Lung microvascular endothelial cell (primary cell): ENCODE results near the gene GSTM3. TPM values are rescaled to one million over a fixed set of nuclear protein-coding genes. Genes with fewer than 3 reads are reported as not detected.
"Not testable (repeated sequence)": the region's sequence is repeated elsewhere in the genome, so short reads cannot be mapped to it uniquely, and the experiment has no call there.

Experiments
- DNase-seq, 2 donors: peaks; one replicate each; pipeline versions ENCODE4 v3.0.0 to v3.0.0-alpha.2; 2010; ENCODE audit warnings: low read depth in 2 of 2
- total RNA-seq: library from RNA; depleted of rRNA; stranded (reverse); fragments of >200 nt; gene quantifications from 2 replicates; pipeline ENCODE4 v1.2.1, GENCODE V29; 2014

The GSTM3 gene
- total RNA-seq, 1 donor from 2014 or later = 36.3 TPM

DNA sequence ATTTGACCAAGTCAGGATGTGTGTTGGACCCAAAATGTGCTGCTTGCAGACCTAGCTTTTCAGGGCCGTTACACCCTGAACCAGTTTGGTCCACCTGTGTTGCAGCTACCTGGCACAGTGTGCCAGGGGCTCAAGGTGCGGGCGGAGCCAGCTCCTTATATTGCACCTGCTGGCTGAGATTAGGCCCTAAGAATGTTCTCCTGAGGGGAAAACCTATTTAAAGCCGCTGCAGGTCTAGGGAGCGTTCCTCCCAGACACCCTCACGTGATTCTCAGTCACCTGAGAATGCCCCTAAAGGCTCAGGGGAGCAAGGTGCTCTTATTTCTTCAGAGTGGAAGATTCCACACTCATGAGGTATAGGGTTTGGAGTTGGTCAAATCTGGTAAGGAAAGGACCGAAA lies 12.0 kb downstream of the GSTM3 start:
- no peak for DNase-seq

GRCh38 chr1:109726728-109727373 lies 14.0 kb downstream of the GSTM3 start:
- DNase-seq = no peak

DNA sequence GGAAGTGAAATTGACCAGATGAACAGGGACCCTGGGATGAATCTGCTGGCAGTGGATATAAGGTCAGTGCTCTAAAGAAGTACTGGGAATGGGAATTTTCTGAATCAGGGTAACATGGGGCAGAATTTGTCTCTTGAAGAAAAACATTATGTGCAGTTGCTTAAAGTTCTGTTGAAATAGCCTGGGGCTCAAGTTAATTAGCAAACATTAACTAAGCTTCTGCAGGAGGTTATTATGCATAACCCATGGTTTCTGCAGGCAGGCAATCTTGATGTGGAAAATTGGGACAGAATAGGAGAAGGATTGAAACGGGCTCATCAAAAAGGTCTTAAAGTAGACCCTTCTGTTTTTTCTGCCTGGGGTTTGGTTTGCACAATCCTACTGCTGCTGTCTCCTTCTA lies 14.8 kb downstream of the GSTM3 start:
- no peak for DNase-seq

DNA sequence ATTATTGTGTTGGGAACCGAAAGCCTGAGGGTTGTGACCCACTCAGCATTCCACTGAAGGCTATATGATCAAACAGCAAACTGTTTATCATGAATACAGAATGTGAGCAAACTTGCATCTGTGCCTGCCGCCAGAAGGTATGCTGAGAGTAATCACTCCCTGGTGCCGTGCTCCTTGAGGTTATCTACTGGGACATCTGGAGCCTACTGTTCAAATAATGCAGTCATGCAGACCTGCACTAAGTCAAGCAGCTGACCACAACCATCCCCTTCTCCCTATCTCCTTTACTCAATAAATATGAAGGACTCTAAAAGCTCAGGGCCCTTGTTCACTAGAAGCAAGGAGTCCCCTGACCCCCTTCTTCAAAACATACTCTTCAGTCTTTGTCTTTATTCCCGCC lies 15.3 kb downstream of the GSTM3 start:
- DNase-seq = no peak

DNA sequence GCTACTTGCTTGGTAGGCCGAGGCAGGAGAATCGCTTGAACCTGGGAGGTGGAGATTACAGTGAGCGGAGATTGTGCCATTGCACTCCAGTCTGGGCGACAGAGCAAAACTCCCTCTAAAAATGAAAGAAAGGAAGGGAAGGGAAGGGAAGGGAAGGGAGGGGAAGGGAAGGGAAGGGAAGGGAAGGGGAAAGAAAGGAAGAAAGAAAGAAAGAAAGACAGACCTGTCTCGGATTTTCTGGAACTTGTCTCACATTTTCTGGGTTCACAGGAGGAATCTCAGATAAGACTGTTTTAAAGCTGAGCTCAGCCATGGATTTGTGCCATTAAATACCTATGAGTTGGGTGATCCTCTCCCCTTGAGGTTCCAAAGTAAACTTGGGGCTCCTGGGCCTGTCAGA lies 15.9 kb downstream of the GSTM3 start:
- no peak for DNase-seq

GRCh38 chr1:109722908-109723691 lies 17.7 kb downstream of the GSTM3 start:
- no peak for DNase-seq

DNA sequence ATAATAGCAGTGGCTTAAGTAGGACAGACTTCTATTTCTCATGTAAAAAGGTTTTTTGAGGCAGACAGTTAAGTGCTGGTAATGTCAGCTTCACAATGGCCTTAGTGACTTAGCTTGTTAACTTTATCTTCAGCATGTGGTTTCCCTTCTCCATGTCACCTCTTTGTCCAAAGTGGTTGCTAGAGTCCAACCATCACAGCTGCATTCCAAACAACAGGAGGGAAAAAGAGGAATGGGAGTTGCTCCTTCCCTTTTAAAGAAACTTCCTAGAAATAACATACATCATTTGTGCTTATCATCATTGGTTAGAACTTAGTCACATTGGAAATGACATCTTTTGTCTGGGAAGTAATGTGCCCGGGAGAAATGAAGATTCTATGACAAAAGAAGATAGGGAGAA lies 18.9 kb downstream of the GSTM3 start:
- DNase-seq = no peak

DNA sequence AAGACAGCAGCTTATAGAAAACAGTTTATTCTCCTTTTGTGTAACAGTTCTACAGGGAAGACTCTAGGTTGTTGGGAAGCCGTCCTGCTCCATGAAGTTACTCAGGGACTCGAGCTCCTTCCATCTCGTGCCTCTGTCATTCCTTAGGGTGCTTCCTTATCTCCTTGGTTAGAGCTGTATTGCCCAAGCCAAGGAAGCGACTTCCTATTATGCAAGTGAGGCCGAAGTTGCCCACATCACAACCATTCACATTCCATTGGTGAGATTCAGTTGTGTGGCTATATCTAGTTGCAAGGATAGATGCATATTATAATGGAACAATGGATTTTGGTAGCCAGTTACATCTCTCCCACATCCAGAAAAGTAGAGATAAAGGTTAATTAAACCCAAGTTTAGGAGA lies 19.8 kb downstream of the GSTM3 start:
- no peak for DNase-seq

- DNase-seq = peak; percentile 12 to 27
Measured at GRCh38 chr1:109719337-109719837, 21.5 kb downstream of the GSTM3 start.

GRCh38 chr1:109718495-109718894 lies 22.3 kb downstream of the GSTM3 start:
- peak; percentile 29 to 41 for DNase-seq

DNA sequence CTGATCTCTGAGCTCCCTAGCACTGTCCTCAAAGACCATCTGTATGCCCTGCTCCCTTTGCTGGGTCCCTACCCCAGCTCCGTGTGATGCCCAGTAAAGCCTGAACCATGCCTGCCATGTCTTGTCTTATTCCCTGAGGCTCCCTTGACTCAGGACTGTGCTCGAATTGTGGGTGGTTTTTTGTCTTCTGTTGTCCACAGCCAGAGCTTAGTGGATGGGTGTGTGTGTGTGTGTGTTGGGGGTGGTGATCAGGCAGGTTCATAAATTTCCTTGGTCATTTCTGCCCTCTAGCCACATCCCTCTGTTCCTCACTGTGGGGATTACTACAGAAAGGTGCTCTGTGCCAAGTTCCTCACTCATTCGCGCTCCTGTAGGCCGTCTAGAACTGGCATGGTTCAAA lies 23.1 kb downstream of the GSTM3 start:
- no peak for DNase-seq

- no peak for DNase-seq
Measured at GRCh38 chr1:109716570-109717090, 24.2 kb downstream of the GSTM3 start.

DNA sequence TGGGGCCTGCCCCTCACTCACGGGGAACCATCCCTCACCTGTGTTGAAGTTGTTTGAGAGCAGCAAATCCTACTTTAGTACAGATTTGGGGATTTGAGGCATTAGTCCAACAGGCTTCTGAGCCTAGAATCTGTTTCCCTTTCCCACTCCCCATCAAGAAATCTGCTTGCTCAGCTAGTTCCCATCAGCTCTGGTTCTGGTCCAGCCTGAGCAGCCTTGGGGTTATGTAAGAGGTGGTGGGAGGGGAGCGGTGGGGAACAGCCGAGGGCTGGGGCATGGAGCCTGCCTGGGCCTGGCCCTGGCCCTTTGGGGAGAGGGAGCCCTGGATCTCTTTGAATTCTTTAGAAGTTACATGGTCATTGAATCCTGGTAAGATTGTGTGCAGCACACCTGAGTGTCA lies 24.7 kb downstream of the GSTM3 start:
- no peak for DNase-seq

GRCh38 chr1:109714661-109715372 lies 26.0 kb downstream of the GSTM3 start:
- DNase-seq = no peak

GRCh38 chr1:109713636-109714035 lies 27.2 kb downstream of the GSTM3 start:
- no peak for DNase-seq

DNA sequence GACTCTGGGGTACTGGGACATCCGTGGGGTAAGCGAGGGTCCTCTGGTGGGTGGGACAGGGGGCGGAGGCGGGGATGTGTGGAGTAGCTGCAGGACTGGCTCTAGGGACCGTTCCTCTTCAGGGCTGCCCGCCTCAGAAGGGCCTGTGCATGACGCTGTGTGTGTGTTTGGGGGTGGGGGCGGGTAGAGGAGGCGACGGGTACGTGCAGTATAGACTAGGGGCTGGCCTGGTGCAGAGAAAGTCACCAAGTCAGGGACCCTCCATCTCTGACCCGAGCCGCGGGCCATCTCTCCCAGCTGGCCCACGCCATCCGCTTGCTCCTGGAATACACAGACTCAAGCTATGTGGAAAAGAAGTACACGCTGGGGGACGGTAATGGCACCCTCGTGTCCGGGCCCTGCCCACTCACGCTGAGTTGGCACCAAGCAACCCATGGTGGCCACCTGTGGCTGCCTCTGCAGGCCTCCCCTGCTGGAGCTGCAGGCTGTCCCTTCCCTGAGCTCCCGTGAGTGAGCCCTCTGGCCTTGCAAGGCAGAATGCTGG lies 28.4 kb downstream of the GSTM3 start:
- DNase-seq = no peak

GRCh38 chr1:109711593-109712320 lies 29.1 kb downstream of the GSTM3 start, which contains the start of gene GSTM5:
TSS of gene GSTM5 (plus strand) at chr1:109712251. CDS start at chr1:109712313, 62 bp downstream.
- not testable (repeated sequence) for DNase-seq

DNA sequence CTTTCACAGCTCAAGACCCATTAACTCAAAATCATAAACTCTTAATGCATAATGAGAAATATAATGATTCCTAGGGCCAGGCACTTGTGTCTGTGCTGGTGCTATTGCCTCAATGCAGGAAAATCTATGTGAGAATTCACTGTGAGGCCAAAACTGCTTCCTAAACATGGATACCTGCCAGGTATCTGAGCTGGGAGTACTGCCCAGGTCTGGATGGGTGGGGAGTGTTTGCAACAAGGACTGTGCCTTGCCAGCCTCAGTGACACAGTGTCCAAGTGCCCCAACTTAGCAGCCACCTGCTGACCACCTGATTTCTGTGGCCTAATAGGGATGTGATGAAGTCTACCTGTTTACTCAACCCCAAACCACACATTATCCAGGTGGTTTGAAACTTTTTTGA lies 31.0 kb downstream of the GSTM3 start:
- DNase-seq = not testable (repeated sequence)

DNA sequence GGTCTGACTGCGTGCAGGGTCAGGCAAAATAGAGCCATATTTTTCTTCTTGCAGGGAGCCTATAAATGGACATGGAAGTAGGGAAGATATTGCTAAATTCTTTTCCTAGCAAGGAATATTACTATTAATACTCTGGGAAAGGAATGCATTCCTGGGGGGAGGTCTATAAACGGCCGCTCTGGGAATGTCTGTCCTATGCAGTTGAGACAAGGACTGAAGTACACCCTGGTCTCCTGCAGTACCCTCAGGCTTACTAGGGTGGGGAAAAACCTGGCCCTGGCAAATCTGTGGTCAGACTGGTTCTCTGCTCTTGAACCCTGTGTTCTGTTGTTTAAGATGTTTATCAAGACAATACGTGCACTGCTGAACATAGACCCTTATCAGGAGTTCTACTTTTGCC lies 31.9 kb downstream of the GSTM3 start:
- not testable (repeated sequence) for DNase-seq

DNA sequence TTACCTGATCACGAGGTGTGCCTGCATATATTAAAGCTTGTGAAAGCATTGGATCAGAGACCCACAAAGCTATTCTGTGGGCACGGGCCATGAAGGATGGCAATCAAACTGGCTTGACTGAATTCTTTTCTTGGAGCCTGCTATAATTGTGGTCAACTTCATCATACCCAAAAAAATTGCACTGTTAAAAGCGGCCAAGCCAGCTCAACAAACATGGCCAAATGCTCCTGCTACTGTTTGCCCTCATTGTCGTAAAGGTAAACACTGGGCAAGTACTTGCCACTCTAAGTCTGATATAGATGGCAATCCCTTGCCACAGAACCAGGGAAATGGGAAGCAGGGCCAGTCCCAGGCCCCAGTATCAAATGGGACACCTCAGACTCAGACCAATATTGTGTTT lies 35.4 kb downstream of the GSTM3 start:
- DNase-seq = no peak

- no peak for DNase-seq
Measured at GRCh38 chr1:109704173-109704572, 36.7 kb downstream of the GSTM3 start.
